NCI-H1048 (cell line): ENCODE results near the gene NEK8.
"Not testable (repeated sequence)": the region's sequence is repeated elsewhere in the genome, so short reads cannot be mapped to it uniquely, and the experiment has no call there.

ENCODE experiments used
- DNase-seq: peaks from one replicate; lab custom pipeline; 2025; lab: John Stamatoyannopoulos, UW

Gene NEK8

DNA sequence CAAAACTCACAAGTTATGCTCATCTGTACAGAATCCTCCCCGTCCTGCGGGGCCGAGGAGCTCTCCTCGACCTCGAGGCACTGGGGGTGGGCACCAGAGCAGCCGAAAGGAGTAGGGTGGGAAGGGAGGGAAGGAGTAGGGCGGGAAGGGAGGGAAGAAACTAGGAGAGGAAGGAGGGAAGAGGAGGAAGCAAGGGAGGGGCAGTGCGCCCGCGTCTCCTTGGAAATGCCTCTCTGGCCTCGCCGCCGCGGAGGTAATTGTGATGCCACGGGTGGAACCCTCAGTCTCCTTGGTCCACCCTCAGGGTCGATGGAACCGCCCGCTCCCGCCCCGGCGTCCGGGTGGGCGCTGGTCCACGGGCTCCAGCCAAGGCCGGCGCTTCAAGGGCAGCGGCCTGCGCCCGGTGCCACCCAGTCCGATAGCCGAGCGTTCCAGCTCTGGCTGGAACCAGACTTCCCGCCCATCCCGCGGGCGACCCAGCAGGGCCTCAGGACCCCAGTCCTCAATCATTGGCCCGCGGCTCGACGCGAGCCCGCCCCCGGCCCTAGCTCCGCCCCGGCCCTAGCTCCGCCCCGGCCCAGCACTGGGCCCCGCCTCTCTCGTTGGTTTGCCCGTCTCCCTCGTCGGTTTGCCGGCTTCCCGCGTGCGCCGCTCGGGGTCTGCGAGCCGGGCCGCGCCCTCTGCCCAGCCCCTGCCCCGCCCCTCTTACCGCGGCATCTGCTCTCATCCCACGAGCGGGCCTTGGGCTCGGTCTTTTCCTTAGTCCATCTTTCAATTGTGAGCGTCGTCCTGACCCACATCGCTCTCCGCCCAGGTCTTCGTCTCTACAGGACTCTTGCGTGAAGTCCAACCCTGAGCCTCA lies 17.5 kb upstream of the NEK8 start:
- DNase-seq, result peak; percentile 79

GRCh38 chr17:28711723-28712031 lies 16.9 kb upstream of the NEK8 start, which contains the start of gene PROCA1:
TSS of gene PROCA1 (minus strand) at chr17:28711888. CDS start at chr17:28711660, 228 bp downstream.
- no peak for DNase-seq

DNA sequence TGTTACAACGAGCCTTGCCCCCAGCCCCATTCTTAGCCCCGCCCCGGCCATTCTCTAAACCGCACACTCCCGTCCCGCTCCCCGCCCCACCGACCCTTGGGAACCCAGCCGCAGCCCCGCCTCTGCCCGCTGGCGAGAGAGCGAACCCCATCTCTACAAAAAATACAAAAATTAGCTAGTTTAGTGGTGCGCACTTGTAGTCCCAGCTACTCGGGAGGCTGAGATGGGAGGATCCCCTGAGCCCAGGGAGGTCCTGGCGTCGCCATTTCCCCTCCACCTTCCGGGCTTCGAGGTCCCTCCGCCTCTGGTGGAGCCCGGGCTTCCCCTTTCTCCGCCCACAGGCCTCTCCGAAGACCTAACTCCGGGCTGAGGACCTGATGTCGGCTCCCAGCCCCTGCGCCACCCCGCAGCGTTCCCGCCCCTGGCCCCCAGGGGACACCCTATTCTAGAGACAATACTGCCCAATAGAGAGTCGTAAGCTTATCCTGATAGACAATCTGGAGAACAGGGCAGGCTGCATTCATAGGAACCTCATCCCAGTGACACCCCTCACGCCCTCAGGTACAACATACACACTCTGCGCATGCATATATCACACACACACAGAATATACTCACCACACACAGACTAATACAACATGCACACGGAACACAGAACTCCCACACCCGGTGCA lies 16.4 kb upstream of the NEK8 start:
- no peak for DNase-seq

GRCh38 chr17:28712705-28713415 lies 15.7 kb upstream of the NEK8 start:
- DNase-seq, result no peak

GRCh38 chr17:28714281-28714680 lies 14.3 kb upstream of the NEK8 start:
- no peak for DNase-seq

DNA sequence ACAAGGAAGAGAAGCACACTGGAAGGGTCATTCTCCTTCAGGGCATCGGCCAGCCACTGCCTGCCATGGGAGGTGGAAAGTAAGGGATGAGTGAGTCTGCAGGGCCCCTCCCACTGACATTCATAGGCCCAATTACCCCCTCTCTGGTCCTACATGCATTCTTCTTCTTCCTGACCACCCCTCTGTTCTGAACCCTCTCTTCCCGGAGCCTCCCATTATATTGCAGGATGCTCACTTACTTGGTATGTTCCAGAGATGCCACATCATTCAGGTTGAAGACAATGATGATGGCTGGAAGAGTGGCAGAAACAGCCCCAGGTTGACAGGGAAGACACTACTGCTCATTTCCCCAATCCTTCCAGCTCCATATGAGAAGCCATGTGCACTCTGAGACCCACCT lies 13.4 kb upstream of the NEK8 start:
- DNase-seq, result no peak

DNA sequence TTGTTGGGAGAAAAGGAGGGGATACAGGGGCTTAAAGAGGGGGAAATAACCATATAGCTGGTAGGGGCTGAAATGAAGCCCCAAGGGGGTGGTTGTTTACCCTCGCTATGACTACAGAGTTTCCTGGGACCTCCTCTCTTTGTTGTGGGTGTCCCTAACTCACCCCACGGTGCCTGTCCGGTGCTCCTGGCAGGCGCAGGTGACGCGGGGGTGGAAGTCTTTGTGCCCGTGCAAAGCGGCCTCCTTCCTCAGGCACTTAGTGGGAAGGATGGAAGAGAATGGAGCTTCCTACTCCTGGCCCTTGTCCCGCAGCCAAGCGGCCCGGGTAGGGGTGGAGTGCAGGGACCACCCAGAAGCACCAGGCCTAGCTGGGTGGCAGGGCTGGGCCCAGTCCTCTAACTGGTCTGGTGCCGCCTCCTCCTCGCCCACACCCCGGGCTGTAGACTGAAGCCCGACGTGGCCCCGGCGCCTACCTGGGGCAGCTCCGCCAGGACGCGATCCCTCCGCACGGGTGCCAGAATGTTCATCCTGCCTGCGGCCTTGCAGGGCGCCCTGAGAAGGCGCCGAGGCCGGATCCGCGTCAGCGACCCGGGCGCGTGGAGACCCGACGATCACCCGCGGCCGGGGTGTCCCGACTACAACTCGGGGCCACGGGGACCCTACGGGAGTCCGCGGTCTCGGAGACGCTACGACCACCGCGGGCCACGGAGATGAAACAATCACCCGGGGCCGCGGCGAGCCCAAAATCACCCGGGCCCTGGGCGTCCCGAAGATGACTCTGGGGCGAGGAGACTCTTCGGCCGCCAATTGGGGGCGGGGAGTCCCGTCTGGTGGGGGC lies 11.6 kb upstream of the NEK8 start:
- DNase-seq, result no peak

GRCh38 chr17:28717578-28718332 lies 10.8 kb upstream of the NEK8 start, which contains the start of gene RAB34:
TSS of gene RAB34 (minus strand) at chr17:28717868. CDS start at chr17:28717266, 602 bp downstream.
- DNase-seq, result peak; percentile 73

- DNase-seq, result no peak
Measured at GRCh38 chr17:28718333-28719020, 10.1 kb upstream of the NEK8 start.

- DNase-seq, result no peak
Measured at GRCh38 chr17:28719021-28719433, 9.6 kb upstream of the NEK8 start.

DNA sequence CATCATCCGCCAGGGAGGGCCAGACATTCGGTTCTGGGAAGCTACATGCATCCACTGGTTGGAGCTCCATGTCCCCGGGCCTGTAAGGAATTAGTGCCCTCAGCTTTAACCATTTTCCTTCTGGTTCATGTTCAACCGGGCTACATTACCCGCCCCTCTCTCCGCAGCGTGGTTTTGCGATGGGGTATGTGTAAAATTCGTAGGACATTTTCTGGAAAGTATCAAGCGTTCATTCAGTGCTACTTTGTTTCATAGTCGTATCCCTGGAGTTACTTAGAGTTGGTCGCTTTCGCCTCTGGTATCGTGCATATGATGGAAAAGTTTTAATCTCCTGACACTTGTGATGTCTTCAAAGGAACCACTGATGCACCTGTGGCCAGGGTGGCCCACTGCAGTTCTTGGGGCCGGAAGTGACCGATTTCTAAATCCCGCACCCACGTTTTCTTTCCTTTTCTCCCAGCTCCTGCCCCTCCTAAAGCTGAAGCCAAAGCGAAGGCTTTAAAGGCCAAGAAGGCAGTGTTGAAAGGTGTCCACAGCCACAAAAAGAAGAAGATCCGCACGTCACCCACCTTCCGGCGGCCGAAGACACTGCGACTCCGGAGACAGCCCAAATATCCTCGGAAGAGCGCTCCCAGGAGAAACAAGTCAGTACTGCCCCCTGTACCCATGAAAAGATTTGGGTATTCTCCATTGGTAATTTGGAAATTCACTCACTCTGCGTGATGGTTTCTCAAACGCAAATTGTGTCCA lies 8.2 kb upstream of the NEK8 start:
- no peak for DNase-seq

- not testable (repeated sequence) for DNase-seq
Measured at GRCh38 chr17:28720997-28721329, 7.6 kb upstream of the NEK8 start.

GRCh38 chr17:28722417-28723158 lies 6.0 kb upstream of the NEK8 start:
- no peak for DNase-seq

DNA sequence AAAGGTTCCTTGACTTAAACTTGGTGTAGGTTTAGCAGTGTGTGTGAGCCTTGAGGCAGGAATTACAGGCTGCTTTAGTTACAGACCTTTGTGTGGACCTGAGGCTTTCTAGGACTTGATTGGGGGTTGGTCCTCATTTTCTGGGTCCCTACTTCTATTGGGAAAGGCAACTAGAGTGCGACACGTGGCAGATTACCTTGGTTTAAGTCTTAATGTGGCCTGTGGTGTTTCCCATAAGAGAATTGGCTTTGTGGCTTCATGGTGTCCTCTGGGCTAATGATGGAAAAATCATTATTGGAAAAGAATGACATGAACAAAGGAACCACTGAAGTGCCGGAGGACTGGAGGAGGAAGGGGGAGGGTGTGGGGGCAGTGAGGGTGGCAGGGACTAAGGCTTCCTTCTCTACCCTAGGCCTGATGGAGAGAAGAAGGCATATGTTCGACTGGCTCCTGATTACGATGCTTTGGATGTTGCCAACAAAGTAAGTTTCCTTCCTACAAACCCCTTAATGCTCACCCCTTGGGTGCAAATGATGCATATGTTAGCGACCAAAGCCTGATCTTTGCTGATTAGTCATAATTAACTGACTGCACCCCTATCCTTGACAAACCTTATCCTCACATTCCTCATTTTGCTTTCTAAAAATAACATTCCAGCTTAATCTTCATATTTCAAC lies 5.3 kb upstream of the NEK8 start:
- no peak for DNase-seq

DNA sequence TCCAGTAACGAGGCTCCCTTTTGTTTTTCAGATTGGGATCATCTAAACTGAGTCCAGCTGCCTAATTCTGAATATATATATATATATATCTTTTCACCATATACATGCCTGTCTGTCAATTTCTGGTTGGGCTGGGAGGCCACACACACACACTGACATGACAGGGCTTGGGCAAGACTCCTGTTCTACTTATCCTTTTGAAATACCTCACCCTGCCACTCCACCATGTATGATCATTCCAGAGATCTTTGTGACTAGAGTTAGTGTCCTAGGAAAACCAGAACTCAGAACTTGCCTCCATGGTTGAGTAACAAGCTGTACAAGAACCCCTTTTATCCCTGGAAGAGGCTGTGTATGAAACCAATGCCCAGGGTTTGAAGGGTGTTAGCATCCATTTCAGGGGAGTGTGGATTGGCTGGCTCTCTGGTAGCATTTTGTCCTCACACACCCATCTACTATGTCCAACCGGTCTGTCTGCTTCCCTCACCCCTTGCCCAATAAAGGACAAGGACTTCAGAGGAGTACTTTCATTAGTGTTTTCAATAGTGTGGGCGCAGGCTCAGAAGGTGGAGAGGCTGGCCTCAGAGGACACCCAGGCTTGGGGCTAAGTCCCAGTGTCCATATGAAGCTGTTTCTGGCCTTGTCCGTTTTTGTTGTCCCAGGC lies 4.6 kb upstream of the NEK8 start:
- not testable (repeated sequence) for DNase-seq

GRCh38 chr17:28724500-28725165 lies 4.0 kb upstream of the NEK8 start:
- no peak for DNase-seq

DNA sequence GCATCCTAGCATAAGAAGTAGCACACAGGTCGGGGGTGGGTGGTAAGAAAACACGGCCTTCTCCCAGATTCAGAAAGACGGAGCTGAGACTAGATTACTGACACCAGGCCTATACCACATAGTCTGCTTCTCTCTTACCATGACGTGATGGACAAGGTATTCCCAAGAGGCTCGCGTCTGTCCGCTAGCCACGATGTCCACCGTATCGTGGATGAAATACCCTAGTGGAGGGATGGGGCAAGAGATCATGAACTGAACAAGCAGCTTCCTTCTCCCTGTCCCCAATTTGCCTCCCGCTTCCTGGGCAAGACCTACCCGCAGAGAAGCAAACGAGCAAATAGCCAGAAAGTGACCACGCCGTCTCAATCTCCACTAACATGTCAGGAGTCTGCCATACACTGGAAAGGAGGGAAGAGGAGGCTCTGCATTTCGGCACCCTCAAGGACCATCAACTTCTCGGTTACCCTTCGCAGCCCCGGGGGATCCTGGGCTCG lies 3.4 kb upstream of the NEK8 start:
- no peak for DNase-seq
